Endothelial cell (in vitro differentiated cells): ENCODE data around the gene ESD. TPM values are rescaled to one million over a fixed set of nuclear protein-coding genes. Genes with fewer than 3 reads are reported as not detected.

ENCODE experiments used
- DNase-seq: peaks from one replicate; pipeline ENCODE4 v3.0.0; 2021; ENCODE audit warnings: low spot score
- H3K27ac Mint-ChIP-seq: one replicate; pipeline ENCODE4 v1.8.0; 2021; ENCODE audit warnings: mixed read lengths, inconsistent platforms; ENCODE audit not compliant: unreplicated experiment
- H3K27me3 Mint-ChIP-seq: one replicate; pipeline ENCODE4 v1.8.0; 2021; ENCODE audit warnings: mild to moderate bottlenecking, moderate library complexity, mixed read lengths, inconsistent platforms; ENCODE audit not compliant: unreplicated experiment
- H3K36me3 Mint-ChIP-seq: one replicate; pipeline ENCODE4 v1.8.0; 2021; ENCODE audit warnings: mild to moderate bottlenecking, low read depth, mixed read lengths, inconsistent platforms; ENCODE audit not compliant: unreplicated experiment
- H3K4me1 Mint-ChIP-seq: one replicate; pipeline ENCODE4 v1.8.0; 2021; ENCODE audit warnings: mild to moderate bottlenecking, mixed read lengths, inconsistent platforms; ENCODE audit not compliant: unreplicated experiment
- H3K4me3 Mint-ChIP-seq: one replicate; pipeline ENCODE4 v1.8.0; 2021; ENCODE audit warnings: mild to moderate bottlenecking, mixed read lengths, inconsistent platforms; ENCODE audit not compliant: unreplicated experiment
- H3K9me3 Mint-ChIP-seq: one replicate; pipeline ENCODE4 v1.8.0; 2021; ENCODE audit warnings: mixed read lengths, inconsistent platforms; ENCODE audit not compliant: unreplicated experiment
- total RNA-seq: library from RNA; stranded (reverse); fragmentation: NEBNext Ultra II Directional; extraction: Animal tissue kit (Norgen Biotek cat#: 25700); gene quantifications from one replicate; pipeline ENCODE4 v1.2.1, GENCODE V29; 2021; ENCODE audit not compliant: unreplicated experiment
- TF ChIP-seq, protein P1 (sequence below): fragments of 200-600 bp; sonication (generic); IDR thresholded peaks from one replicate; pipeline ENCODE4 v1.5.0; 2021; ENCODE audit warnings: antibody characterized with exemption; ENCODE audit not compliant: unreplicated experiment

ESD gene
- total RNA-seq, 1 donor from 2014 or later: 90.9 TPM

DNA sequence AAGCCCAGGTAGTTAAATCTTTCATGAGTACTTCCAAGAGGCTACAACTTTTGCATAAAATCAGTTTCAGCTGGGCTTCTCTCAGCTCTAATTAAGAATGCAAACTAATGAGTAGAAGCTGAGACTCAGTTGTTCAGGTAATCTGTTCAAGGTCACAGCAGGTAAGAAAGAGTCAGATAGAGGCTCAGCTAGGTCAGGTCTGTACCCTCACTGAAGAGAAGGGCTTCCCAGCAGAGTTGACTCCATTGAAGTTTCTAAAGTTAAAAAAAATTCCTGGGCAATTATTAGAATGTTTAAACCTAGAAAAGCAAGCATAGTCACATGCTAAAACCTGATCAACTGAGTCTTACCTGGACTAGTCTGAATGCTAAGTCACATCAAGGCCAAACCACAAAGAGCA lies 42.1 kb downstream of the ESD start:
- no peak overlapping the region for H3K4me3 Mint-ChIP-seq
- no peaks in the 10 kb centered on the region for H3K9me3 Mint-ChIP-seq
- TF ChIP-seq, protein P1, sequence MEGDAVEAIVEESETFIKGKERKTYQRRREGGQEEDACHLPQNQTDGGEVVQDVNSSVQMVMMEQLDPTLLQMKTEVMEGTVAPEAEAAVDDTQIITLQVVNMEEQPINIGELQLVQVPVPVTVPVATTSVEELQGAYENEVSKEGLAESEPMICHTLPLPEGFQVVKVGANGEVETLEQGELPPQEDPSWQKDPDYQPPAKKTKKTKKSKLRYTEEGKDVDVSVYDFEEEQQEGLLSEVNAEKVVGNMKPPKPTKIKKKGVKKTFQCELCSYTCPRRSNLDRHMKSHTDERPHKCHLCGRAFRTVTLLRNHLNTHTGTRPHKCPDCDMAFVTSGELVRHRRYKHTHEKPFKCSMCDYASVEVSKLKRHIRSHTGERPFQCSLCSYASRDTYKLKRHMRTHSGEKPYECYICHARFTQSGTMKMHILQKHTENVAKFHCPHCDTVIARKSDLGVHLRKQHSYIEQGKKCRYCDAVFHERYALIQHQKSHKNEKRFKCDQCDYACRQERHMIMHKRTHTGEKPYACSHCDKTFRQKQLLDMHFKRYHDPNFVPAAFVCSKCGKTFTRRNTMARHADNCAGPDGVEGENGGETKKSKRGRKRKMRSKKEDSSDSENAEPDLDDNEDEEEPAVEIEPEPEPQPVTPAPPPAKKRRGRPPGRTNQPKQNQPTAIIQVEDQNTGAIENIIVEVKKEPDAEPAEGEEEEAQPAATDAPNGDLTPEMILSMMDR: no peak
- H3K27ac Mint-ChIP-seq: no peak overlapping the region
- DNase-seq: no peak
- no peaks in the 10 kb centered on the region for H3K4me1 Mint-ChIP-seq
- H3K36me3 Mint-ChIP-seq: peaks cover 6% of the 10 kb centered on the region
- peaks cover 3% of the 10 kb centered on the region for H3K27me3 Mint-ChIP-seq

DNA sequence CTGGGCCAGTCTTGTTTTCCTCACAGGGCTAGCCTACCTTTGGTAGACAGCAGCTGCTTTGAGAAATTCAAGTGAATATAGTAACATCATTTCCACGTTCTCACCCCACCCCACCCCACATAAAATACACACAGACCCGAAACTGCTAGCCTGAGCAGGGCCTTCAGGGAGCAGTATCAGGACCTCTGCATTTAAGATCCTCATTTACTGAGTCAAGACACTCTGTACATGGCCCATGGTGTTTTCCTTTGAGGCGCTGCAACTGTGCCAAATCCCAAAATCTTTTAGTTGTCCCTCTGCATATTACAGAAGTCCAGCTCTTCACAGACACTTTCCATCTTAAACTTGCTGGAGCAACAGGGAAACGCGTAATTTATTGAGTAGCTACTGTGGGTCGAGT lies 43.0 kb downstream of the ESD start:
- DNase-seq: no peak
- Mint-ChIP-seq H3K27ac (no peak overlapping the region), H3K27me3 (peaks cover 3% of the 10 kb centered on the region), H3K4me1 (no peaks in the 10 kb centered on the region), H3K4me3 (no peak overlapping the region), H3K9me3 (no peaks in the 10 kb centered on the region), H3K36me3 (peaks cover 6% of the 10 kb centered on the region)
- TF ChIP-seq, protein P1: no peak

DNA sequence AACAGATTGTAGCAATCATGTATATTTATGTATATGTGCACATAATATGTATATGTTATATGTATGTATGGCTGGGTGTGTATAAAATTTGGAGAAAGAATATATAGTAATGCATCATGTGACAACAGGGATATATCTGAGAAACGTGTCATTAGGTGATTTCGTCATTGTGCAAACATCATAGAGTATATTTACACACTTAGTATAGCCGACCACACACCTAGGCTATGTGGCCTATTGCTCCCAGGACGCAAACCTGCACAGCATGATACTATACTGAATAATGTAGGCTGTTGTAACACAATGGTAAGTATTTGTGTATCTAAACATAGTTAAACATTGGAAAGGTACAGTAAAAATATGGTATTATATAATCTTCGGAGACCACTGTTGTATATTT lies 43.8 kb downstream of the ESD start:
- TF ChIP-seq, protein P1: no peak
- H3K36me3 Mint-ChIP-seq: peaks cover 6% of the 10 kb centered on the region
- H3K4me3 Mint-ChIP-seq: no peak overlapping the region
- peaks cover 3% of the 10 kb centered on the region for H3K27me3 Mint-ChIP-seq
- no peaks in the 10 kb centered on the region for H3K9me3 Mint-ChIP-seq
- DNase-seq: no peak
- H3K27ac Mint-ChIP-seq: no peak overlapping the region
- H3K4me1 Mint-ChIP-seq: no peaks in the 10 kb centered on the region

DNA sequence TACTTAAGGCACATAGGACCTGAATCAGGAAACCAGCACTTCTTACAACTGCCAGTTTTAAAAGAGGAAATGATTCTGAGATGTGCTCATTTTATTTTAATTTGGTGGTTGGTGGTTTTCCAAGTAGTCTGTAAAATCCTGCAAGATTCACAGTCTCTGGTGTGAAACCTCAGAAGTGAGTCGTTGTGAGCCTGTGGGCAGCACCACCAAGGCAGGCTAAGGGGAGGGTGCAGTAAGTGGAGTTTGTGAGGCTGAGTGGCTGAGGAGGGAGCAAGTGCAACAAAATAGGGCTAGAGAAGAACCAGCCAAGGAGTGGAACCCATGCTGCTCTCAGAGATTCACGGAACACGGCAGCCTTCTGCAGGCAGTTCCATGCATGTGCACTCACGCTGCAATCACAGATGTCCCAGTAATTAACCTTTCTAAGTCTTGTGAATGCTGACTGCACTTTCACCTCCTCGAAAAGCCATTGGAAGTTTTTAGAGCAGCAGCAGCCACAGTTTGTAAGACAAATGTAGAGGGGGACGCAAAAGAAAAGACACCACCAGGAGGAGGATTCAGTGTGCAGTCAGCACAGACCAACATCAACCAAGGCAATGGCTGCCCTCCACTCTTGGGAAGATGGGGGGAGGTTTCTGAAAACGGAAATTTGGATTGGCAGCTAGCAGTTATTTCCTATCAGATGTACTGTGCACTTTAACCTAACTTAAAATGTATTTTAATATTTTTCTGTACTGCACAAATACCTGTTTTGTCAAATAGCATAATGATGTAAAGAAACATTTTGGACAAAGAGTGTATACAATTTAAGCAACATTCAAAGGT lies 44.9 kb downstream of the ESD start:
- TF ChIP-seq, protein P1: no peak
- H3K4me1 Mint-ChIP-seq: peaks cover 3% of the 10 kb centered on the region
- no peaks in the 10 kb centered on the region for H3K9me3 Mint-ChIP-seq
- peaks cover 3% of the 10 kb centered on the region for H3K27me3 Mint-ChIP-seq
- DNase-seq: no peak
- no peak overlapping the region for H3K27ac Mint-ChIP-seq
- H3K36me3 Mint-ChIP-seq: peaks cover 9% of the 10 kb centered on the region
- no peak overlapping the region for H3K4me3 Mint-ChIP-seq

DNA sequence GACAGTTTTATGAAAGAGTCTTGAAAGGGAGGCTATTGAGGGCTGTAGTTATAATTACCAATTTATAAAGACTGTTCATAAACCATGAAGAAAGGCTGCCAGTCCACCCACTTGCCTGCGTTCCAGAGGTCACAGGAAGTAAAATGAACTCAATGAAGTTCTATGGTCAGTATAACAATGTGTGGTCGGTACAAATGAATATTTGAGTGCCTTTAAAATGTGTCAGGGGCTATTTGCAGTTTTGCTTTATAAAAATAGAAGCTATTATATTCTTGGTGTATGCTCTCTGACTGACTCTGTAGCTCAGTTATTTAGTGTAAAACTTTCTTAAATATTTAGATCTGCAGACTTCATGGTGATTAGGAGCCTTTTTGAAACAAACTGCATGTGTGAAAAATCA lies 47.0 kb downstream of the ESD start:
- Mint-ChIP-seq H3K36me3 (peaks cover 25% of the 10 kb centered on the region), H3K4me1 (peaks cover 10% of the 10 kb centered on the region), H3K9me3 (no peaks in the 10 kb centered on the region), H3K27ac (no peak overlapping the region), H3K4me3 (no peak overlapping the region), H3K27me3 (peaks cover 4% of the 10 kb centered on the region)
- DNase-seq: no peak
- TF ChIP-seq, protein P1: no peak
